T-helper 2 cell treated with Interferon-gamma antibody and Interleukin-4, amounts not matched to agents 5 μg/mL and 100 μg/mL, for 36 hours (primary cell): ENCODE measurements around the gene NHERF2.

ENCODE experiments used
- DNase-seq: peaks from one replicate; pipeline ENCODE4 v3.0.0; 2021; ENCODE audit warnings: low spot score
- H3K27ac Mint-ChIP-seq: one replicate; pipeline ENCODE4 v1.8.0; 2021; ENCODE audit warnings: mild to moderate bottlenecking, mixed read lengths
- H3K27me3 Mint-ChIP-seq: one replicate; pipeline ENCODE4 v1.8.0; 2021; ENCODE audit warnings: low read depth, mixed read lengths
- H3K36me3 Mint-ChIP-seq: one replicate; pipeline ENCODE4 v1.8.0; 2021; ENCODE audit warnings: low read depth, mixed read lengths
- H3K4me1 Mint-ChIP-seq: one replicate; pipeline ENCODE4 v1.8.0; 2021; ENCODE audit warnings: low read depth, mixed read lengths
- H3K4me3 Mint-ChIP-seq: one replicate; pipeline ENCODE4 v1.8.0; 2022; ENCODE audit warnings: mild to moderate bottlenecking, moderate library complexity, mixed read lengths
- H3K9me3 Mint-ChIP-seq: one replicate; pipeline ENCODE4 v1.8.0; 2021; ENCODE audit warnings: mixed read lengths

Gene NHERF2

GRCh38 chr16:2040787-2041522, 14.3 kb downstream of the NHERF2 start:
- Mint-ChIP-seq H3K36me3 (no peaks in the 10 kb centered on the region), H3K4me3 (no peak overlapping the region), H3K4me1 (no peaks in the 10 kb centered on the region), H3K9me3 (no peaks in the 10 kb centered on the region), H3K27ac (no peak overlapping the region), H3K27me3 (no peaks in the 10 kb centered on the region)
- no peak for DNase-seq

GRCh38 chr16:2042171-2042985, 15.7 kb downstream of the NHERF2 start:
- no peak for DNase-seq
- peaks cover 5% of the 10 kb centered on the region for H3K4me1 Mint-ChIP-seq
- H3K4me3 Mint-ChIP-seq: no peak overlapping the region
- H3K27me3 Mint-ChIP-seq: no peaks in the 10 kb centered on the region
- no peaks in the 10 kb centered on the region for H3K36me3 Mint-ChIP-seq
- H3K9me3 Mint-ChIP-seq: no peaks in the 10 kb centered on the region
- H3K27ac Mint-ChIP-seq: no peak overlapping the region

DNA sequence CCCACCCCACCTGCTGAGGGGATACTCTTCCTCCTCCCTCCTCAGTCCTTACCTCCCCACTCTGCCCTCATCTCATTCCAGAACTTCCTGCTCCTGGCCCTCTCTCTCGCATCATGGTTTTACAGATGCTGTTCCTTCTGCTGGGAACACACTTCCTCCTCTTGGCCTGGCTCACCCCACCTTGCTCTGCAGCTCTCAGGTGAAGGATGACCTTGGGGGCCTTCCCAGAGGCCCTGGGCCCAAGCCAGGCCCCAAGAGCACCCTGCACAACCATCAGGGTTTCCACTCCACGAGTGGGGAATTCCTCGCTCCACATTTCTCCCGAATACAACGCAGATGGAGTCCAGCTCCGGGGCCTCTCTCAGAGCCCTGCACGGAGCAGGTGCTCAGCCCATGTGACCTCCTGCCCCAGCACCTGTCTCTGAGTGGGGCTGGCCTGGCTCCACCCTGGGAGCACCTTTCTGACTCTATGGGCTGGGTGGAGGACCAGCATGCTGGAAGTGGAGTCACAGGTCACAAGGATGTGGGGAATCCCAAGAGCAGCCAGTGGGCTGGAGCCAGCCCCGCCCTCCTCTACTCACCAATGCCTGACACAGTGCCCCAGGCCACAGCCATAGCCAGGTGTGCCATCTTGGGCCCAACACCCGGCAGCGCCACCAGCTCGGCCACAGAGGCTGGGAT, 16.4 kb downstream of the NHERF2 start:
- H3K27ac Mint-ChIP-seq: no peak overlapping the region
- no peak for DNase-seq
- H3K27me3 Mint-ChIP-seq: no peaks in the 10 kb centered on the region
- H3K4me1 Mint-ChIP-seq: peaks cover 5% of the 10 kb centered on the region
- H3K4me3 Mint-ChIP-seq: no peak overlapping the region
- no peaks in the 10 kb centered on the region for H3K36me3 Mint-ChIP-seq
- H3K9me3 Mint-ChIP-seq: no peaks in the 10 kb centered on the region

GRCh38 chr16:2043667-2044451, 17.2 kb downstream of the NHERF2 start:
- peaks cover 10% of the 10 kb centered on the region for H3K4me1 Mint-ChIP-seq
- H3K4me3 Mint-ChIP-seq: no peak overlapping the region
- no peak overlapping the region for H3K27ac Mint-ChIP-seq
- DNase-seq: no peak
- no peaks in the 10 kb centered on the region for H3K27me3 Mint-ChIP-seq
- H3K9me3 Mint-ChIP-seq: no peaks in the 10 kb centered on the region
- H3K36me3 Mint-ChIP-seq: no peaks in the 10 kb centered on the region

DNA sequence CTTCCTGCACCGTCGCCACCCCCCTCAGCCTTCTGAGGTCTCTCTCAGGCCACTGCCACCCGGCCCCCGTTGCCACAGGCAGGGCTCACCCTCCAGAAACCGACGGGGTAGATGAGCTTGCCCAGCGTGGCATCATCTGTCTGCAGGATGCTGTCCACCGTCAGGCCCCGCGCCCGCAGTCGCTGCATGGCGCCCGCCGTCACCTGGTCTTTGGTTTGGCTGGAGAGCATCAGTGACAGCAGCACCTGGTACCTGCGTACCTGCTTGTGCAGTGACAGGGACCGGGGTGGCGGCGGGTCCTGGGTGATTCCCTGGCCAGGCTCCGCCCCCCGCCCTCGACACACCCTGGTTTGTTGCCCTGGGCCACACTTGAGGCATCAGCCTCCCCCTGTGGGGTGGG, 17.8 kb downstream of the NHERF2 start:
- H3K4me3 Mint-ChIP-seq: no peak overlapping the region
- H3K9me3 Mint-ChIP-seq: no peaks in the 10 kb centered on the region
- H3K27ac Mint-ChIP-seq: no peak overlapping the region
- no peaks in the 10 kb centered on the region for H3K36me3 Mint-ChIP-seq
- DNase-seq: no peak
- H3K4me1 Mint-ChIP-seq: peaks cover 10% of the 10 kb centered on the region
- H3K27me3 Mint-ChIP-seq: no peaks in the 10 kb centered on the region

GRCh38 chr16:2045965-2046892, 19.5 kb downstream of the NHERF2 start:
- Mint-ChIP-seq H3K9me3 (no peaks in the 10 kb centered on the region), H3K4me3 (peak overlapping the region; percentile 95), H3K27me3 (no peaks in the 10 kb centered on the region), H3K27ac (peak overlapping the region; percentile 82), H3K36me3 (no peaks in the 10 kb centered on the region), H3K4me1 (peaks cover 10% of the 10 kb centered on the region)
- DNase-seq: no peak

GRCh38 chr16:2046893-2047329, 20.2 kb downstream of the NHERF2 start:
- Mint-ChIP-seq H3K9me3 (no peaks in the 10 kb centered on the region), H3K4me1 (peaks cover 10% of the 10 kb centered on the region), H3K36me3 (no peaks in the 10 kb centered on the region), H3K27me3 (no peaks in the 10 kb centered on the region), H3K27ac (peak overlapping the region; percentile 82), H3K4me3 (peak overlapping the region; percentile 95)
- no peak for DNase-seq

DNA sequence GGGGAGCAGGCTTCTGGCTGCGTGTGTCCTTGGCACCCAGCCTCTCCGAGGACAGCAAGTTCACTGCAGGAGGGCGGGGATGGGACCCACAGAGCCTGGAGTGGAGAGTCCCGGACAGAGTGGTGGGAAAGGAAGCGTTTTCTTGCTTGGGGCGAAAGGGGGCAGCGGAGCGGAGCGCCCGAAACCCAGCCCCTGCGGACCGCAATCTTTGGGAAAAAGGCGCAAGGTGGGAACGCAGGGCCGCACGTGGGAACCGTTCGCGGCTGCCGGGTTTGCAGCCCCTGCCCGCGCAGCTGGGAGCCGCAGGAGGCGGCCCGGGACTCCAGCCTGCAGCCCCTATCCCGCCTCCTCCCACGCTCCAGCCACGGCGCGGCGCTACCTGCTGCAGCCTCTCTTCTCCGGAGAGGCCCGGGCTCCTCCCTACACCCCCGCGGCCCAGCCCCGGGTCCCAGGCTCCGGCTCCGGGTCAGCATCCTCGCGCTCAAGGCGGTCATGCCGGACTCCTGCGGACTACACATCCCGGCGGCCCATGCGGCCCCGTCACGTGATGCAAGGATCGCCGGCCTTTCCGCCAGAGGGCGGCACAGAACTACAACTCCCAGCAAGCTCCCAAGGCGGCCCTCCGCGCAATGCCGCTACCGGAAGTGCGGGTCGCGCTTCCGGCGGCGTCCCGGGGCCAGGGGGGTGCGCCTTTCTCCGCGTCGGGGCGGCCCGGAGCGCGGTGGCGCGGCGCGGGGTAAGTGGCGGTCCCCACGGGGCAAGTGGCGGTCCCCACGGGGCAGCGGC, 20.8 kb downstream of the NHERF2 start, which contains the start of the genes NTHL1 and TSC2:
Gene NTHL1 (minus strand): TSS at position 505 of the 786 bp plus-strand sequence. CDS start 11 bp downstream, at position 494.
Gene TSC2 (plus strand): TSS at position 656 of the 786 bp plus-strand sequence. CDS start 631 bp downstream, outside the sequence.
- Mint-ChIP-seq H3K27ac (peak within 1 kb of the TSS; percentile 82), H3K4me1 (peaks cover 10% of the 10 kb centered on the region), H3K4me3 (peak within 1 kb of the TSS; percentile 95), H3K27me3 (no peaks in the 10 kb centered on the region), H3K9me3 (no peaks in the 10 kb centered on the region), H3K36me3 (peaks cover 2% of the 10 kb centered on the region)
- DNase-seq: peak; percentile 98

- Mint-ChIP-seq H3K36me3 (peaks cover 3% of the 10 kb centered on the region), H3K9me3 (no peaks in the 10 kb centered on the region), H3K4me1 (peaks cover 10% of the 10 kb centered on the region), H3K4me3 (peak overlapping the region; percentile 95), H3K27me3 (no peaks in the 10 kb centered on the region), H3K27ac (peak overlapping the region; percentile 79)
- DNase-seq: no peak
Observed at GRCh38 chr16:2048116-2048543, 21.4 kb downstream of the NHERF2 start.

DNA sequence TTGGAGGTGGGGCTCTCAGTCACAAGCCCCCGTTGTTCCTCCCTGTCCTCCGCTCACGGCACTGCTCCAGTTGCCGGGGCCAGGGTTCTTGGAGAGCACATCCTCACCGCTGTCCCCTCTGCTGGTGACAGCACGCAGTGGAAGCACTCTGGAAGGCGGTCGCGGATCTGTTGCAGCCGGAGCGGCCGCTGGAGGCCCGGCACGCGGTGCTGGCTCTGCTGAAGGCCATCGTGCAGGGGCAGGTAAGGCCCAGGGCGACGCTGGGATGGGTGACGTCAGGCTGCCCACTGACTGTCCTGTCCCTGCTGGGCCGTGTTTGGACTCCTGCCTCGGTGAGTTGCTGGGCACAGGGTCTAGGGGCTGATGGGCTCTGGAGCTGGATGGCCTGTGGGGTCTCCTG, 26.5 kb downstream of the NHERF2 start:
- Mint-ChIP-seq H3K27ac (no peak overlapping the region), H3K4me3 (no peak overlapping the region), H3K9me3 (no peaks in the 10 kb centered on the region), H3K27me3 (no peaks in the 10 kb centered on the region), H3K36me3 (peaks cover 4% of the 10 kb centered on the region), H3K4me1 (peaks cover 5% of the 10 kb centered on the region)
- no peak for DNase-seq

- DNase-seq: no peak
- H3K36me3 Mint-ChIP-seq: peaks cover 4% of the 10 kb centered on the region
- H3K4me3 Mint-ChIP-seq: no peak overlapping the region
- no peaks in the 10 kb centered on the region for H3K27me3 Mint-ChIP-seq
- no peaks in the 10 kb centered on the region for H3K4me1 Mint-ChIP-seq
- H3K9me3 Mint-ChIP-seq: no peaks in the 10 kb centered on the region
- no peak overlapping the region for H3K27ac Mint-ChIP-seq
Observed at GRCh38 chr16:2053897-2054296, 27.2 kb downstream of the NHERF2 start.
